Fibroblast of mammary gland (primary cell): ENCODE results near the gene WDR4.
A peak's percentile ranks its signal among the peaks of the same experiment; 100 is the strongest.
"Not testable (repeated sequence)": the region's sequence is repeated elsewhere in the genome, so short reads cannot be mapped to it uniquely, and the experiment has no call there.

Source experiments
- DNase-seq: peaks from one replicate; pipeline ENCODE4 v3.0.0-alpha.2; 2010; ENCODE audit warnings: low read depth
- H3K4me3 ChIP-seq: 2 replicates; pipeline ENCODE4 v1.5.1; 2011; ENCODE audit warnings: low read depth, mild to moderate bottlenecking, low read length, moderate library complexity; ENCODE audit not compliant: control insufficient read depth
- TF ChIP-seq, protein P1 (sequence below): conservative IDR thresholded peaks from 2 replicates; pipeline ENCODE4 v1.5.1; 2011; ENCODE audit warnings: low read depth, low read length, inconsistent platforms; ENCODE audit not compliant: control insufficient read depth, insufficient read depth

Gene WDR4

DNA sequence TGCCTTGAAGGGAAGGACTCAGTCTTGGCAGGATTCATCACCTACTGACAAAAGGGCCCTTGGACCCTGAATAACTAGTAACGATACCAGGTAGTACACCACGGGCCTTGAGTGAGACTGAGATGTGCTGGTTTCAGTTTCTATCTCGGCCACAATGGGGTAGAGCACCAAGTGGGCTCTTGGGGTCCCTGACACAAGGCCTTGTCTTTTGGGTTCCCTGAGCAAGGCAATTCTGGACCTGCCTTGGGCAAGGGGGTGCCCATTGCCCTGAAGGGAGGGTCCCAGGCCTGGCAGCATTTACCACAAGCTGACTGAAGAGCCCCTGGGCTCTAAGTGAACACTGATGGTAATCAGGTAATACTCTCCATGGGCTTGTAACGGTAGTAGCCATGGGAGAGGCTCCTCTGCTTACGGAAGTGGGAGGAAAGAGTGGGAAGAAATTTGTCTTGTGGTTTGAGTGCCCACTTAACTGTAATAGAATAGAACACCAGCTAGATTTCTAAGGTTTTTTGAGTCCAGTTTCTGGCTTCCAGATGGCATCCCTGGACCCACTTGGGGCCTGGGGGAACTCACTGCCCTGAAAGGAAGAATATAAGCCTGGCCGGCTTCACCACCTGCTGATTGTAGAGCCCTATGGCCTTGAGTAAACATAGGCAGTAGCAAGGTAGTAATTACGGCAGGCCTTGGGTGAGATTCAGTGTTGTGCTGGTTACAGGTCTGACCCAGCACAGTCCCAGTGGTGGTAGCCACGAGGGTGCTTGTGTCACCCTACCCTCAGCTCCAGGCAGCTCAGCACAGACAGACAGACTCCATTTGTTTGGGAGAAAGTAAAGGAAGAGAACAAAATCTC is 58.5 kb downstream of the WDR4 start:
- TF ChIP-seq, protein P1, sequence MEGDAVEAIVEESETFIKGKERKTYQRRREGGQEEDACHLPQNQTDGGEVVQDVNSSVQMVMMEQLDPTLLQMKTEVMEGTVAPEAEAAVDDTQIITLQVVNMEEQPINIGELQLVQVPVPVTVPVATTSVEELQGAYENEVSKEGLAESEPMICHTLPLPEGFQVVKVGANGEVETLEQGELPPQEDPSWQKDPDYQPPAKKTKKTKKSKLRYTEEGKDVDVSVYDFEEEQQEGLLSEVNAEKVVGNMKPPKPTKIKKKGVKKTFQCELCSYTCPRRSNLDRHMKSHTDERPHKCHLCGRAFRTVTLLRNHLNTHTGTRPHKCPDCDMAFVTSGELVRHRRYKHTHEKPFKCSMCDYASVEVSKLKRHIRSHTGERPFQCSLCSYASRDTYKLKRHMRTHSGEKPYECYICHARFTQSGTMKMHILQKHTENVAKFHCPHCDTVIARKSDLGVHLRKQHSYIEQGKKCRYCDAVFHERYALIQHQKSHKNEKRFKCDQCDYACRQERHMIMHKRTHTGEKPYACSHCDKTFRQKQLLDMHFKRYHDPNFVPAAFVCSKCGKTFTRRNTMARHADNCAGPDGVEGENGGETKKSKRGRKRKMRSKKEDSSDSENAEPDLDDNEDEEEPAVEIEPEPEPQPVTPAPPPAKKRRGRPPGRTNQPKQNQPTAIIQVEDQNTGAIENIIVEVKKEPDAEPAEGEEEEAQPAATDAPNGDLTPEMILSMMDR: no peak
- no peak overlapping the region for H3K4me3 ChIP-seq
- no peak for DNase-seq

DNA sequence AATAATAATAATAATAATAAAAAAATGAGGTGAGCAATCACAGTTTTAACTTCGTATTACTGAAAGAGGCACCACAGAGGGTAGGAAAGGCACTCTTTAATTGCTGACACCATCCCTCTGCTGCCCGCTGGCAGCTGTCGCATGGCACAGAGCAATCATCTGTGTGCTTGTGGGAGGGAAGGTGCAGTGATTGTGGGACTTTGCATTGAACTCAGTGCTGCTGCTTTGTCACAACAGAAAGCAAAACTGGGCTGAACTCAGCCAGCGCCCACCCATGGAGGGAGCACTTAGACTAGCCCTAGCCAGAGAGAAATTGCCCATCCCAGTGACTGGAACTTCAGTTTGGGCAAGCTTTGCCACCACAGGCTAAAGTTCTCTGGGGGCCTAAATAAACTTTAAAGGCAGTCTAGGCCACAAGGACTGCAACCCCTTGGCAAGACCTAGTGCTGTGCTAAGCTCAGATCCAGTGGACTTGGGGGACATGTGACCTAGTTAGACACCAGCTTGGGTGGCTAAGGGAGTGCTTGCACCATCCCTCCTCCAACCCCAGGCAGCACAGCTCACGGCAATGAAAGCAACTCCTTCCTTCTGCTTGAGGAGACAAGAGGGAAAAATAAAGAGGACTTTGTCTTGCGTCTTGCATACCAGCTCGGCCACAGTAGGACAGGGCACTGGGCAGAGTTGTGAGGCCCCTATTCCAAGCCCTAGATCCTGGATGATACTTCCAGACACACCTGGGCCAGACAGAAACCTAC is 59.3 kb downstream of the WDR4 start:
- TF ChIP-seq, protein P1: no peak
- DNase-seq: no peak
- no peak overlapping the region for H3K4me3 ChIP-seq

DNA sequence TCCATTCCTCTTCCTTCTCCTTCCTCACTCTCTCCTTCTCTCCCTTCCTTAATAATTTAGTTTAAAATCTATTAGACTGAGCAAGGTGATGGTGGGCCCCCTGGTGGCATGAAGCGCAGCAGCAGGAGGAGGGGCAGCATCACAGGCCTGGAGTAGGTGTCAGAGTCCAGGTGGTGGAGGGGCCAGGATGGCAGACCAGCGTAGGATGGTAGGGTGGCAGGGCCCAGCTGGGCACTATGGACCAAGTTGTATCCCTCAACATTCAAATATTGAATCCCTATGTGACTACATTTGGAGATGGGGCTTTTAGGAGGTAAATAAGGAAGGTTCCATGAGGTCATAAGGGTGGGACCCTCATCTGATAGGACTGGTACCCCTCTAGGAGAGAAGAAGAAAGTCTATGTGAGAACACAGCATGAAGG is 61.0 kb downstream of the WDR4 start:
- DNase-seq: peak; percentile 51
- H3K4me3 ChIP-seq: no peak overlapping the region
- TF ChIP-seq, protein P1: peak; percentile 84

DNA sequence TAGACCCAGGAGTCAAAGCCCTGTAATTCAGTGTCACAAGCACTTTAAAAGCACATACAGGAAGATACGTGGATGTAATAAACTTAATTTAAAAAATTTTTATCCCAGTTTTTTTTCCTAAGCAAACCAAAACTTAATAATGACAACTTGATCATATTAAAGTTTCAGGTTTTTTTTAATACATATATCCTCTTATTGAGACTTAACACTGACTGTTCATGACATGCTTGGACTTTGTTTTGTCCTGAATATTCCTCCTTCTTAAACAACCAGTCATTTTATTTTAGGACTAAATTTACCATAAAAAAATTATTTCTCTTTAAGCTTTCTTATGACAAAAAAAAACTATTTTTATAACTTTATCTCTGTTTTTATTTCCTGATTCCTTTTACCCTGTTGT is 64.1 kb downstream of the WDR4 start:
- no peak overlapping the region for H3K4me3 ChIP-seq
- TF ChIP-seq, protein P1: no peak

DNA sequence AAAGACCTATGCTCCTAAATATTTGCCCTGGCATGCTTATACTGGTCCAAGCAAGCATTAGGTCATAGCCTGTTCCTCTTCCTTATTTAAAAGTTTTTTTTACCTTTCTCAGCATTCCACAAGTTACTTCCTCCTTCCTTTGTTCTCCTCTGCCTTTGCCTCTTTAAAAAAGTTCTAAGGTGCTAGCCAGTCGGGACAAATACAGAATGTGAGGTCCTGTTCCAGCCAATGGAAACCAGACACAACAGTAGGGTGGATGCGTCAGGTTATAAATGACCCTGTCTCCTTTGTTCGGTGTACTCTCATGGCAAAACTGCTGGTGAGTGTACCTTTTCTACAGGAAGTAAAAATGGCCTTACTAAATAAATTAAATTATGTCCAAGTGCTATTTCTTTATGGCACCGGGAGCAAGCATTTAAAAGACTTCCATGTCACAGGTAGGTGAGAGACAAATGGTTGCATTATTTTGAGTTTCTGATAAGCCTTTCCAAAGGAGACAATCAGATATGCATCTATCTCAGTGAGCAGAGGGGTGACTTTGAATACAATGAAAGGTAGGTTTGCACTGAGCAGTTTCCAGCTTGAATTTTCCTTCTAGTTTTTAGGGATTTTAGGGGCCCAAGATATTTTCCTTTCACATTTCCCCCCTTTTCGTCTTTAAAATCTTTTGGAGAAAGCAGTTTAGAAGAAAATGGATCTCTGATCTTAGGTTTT is 66.7 kb downstream of the WDR4 start:
- DNase-seq: not testable (repeated sequence)

More for the DNA sequence above, 64.1 kb downstream of the WDR4 start:
- no peak for DNase-seq

DNA sequence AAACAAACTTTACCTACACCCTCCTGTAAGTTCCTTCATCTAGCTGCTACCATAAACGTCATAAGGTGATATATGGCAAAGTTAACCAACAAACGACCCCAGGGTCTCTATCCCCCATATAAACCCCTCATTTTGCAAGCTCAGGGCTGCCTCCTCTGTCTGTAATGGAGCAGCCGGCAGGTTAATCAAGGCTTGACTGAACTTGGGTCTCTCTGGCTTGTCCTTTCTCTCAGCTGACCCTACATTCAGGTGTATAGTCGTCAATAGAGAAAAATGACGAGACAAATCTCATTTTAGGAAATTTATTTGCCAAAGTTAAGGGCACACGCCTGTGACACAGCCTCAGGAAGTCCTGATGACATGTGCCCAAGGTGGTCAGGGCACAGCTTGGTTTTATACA is 67.4 kb downstream of the WDR4 start:
- DNase-seq: no peak
- TF ChIP-seq, protein P1: no peak
- H3K4me3 ChIP-seq: no peak overlapping the region

More for the DNA sequence above, 66.7 kb downstream of the WDR4 start:
- not testable (repeated sequence) for H3K4me3 ChIP-seq
